GM13977 (cell line): Measurements from ENCODE around the gene UGT2A1.

Experiments used
- DNase-seq: peaks from one replicate; pipeline ENCODE4 v3.0.0; 2012; ENCODE audit warnings: low spot score
- CTCF ChIP-seq: IDR thresholded peaks from 2 replicates; pipeline ENCODE4 v1.5.1; 2012; ENCODE audit warnings: mild to moderate bottlenecking, control low read depth; ENCODE audit not compliant: insufficient read depth; ENCODE audit errors: extremely low read depth, missing control alignments
- in situ Hi-C: fragments of 300-500 bp; cut with MboI; formaldehyde crosslinking; loops from one replicate; pipeline ENCODE4 v1.12.0; 2022; ENCODE audit warnings: low sequenced_read_pairs, low pct_unique_long_range_greater_than_20kb, mixed read lengths, inconsistent platforms; ENCODE audit not compliant: unreplicated experiment

UGT2A1 gene

GRCh38 chr4:69600013-69600412, 53.0 kb downstream of the UGT2A1 start:
- DNase-seq, result no peak
- TF ChIP-seq CTCF, result no peak
- in situ Hi-C loops, result no loop called here

GRCh38 chr4:69594382-69594781, 58.7 kb downstream of the UGT2A1 start:
- TF ChIP-seq CTCF, result no peak
- in situ Hi-C loops, result no loop called here
- no peak for DNase-seq

GRCh38 chr4:69591364-69591763, 61.7 kb downstream of the UGT2A1 start:
- no peak for DNase-seq
- no peak for TF ChIP-seq CTCF
- in situ Hi-C loops, result no loop called here

DNA sequence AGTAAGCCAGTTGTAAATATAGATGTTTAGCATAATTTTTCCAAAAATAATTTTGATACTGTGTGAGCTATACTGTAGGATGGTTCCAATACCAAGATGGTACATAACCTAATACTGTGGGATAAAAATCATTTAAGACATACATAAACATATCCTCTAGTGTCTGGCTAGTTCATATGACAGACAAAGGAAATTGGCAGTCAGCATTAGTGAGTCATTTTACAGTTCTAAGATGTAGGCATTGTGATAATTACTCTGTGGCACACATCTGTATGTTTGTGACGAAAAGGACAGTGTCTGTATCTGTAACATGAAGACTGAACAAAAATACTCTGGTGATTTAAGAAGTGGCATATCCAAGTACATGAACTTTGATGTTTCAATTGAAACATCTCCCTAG, 63.2 kb downstream of the UGT2A1 start:
- no peak for TF ChIP-seq CTCF
- DNase-seq, result no peak
- in situ Hi-C loops, result no loop called here

- in situ Hi-C loops, result no loop called here
- no peak for TF ChIP-seq CTCF
- no peak for DNase-seq
Measured at GRCh38 chr4:69584135-69584534, 68.9 kb downstream of the UGT2A1 start.

- TF ChIP-seq CTCF, result no peak
- no peak for DNase-seq
- in situ Hi-C loops, result no loop called here
Measured at GRCh38 chr4:69583543-69583942, 69.5 kb downstream of the UGT2A1 start.

DNA sequence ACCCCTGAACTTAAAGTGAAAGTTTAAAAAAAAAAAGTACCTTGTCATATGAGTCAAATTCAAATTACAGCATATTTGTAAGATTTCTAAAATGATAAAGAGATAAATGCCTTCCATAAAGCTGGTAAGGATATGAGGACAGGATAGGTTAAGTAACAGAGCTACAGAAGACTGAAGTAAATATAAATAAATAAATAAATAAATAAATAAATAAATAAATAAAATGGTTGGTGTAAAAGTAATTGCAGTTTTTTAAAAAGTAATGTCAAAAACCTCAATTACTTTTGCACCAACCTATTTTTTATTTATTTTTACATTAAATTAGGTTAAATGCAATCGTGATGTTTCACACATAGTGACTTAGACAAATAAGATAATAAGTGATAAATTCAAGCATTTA, 75.8 kb downstream of the UGT2A1 start:
- in situ Hi-C loops, result no loop called here

More for the DNA sequence above, 75.8 kb downstream of the UGT2A1 start:
- no peak for DNase-seq
- no peak for TF ChIP-seq CTCF
